SK-N-MC (cell line): ENCODE results near the gene PLK5.

ENCODE experiments used
- EZH2 ChIP-seq: fragments of 200-600 bp; sonication (generic); IDR thresholded peaks from one replicate; pipeline ENCODE4 v1.6.1; 2017; ENCODE audit warnings: antibody characterized with exemption
- POLR2AphosphoS5 ChIP-seq: IDR thresholded peaks from 2 replicates; pipeline ENCODE4 v1.6.1; 2012; ENCODE audit warnings: mild to moderate bottlenecking, low read depth, low read length, borderline replicate concordance

DNA sequence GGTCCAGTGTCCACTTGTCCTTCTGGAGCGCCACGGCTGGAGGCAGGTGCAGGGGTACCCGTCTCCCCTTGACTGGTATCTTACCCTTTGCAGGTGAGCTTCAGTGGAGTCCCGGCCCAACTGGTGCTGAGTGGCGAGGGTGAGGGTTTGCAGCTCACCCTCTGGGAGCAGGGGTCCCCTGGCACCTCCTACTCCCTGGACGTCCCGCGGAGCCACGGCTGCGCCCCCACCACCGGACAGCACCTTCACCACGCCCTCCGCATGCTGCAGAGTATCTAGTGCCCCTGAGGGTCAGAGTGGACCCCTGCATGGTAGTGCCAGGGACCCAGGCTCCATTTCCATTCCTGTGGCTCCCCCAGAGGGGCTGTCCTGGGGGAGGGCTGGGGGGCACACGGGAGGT, 11.1 kb downstream of the PLK5 start:
- TF ChIP-seq POLR2AphosphoS5, result no peak
- TF ChIP-seq EZH2, result no peak
